Measurements from ENCODE around the gene LCE2C.
"Not testable (repeated sequence)": the region's sequence is repeated elsewhere in the genome, so short reads cannot be mapped to it uniquely, and the experiment has no call there.

LCE2C gene

GRCh38 chr1:152674983-152675382 is at the start of gene LCE2C:
Gene LCE2C (plus strand): TSS chr1:152675279. CDS start chr1:152676016, 737 bp downstream.
- DNase-seq = not testable (repeated sequence)

- DNase-seq = no peak
Observed at GRCh38 chr1:152626744-152627143, 48.3 kb upstream of the LCE2C start.

DNA sequence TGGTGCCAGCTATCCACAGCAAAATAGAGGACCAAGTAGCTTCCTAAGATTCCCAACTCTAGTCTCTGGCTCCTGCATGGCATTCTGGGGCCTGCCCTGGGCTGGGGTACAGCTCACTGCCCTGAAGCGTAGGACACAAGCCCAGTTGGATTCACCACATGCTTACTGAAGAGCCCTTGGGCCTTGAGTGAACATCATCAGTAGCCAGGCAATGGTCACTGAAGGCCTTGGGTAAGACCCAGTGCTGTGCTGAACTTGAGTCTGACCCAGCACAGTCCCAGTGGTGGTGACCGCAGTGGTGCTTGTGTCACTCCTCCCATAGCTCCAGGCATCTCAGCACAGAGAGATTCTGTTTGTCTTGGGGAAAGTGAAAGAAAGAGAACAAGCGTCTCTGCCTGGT is 44.5 kb upstream of the LCE2C start:
- DNase-seq = no peak

- no peak for DNase-seq
Observed at GRCh38 chr1:152640351-152640750, 34.7 kb upstream of the LCE2C start.

DNA sequence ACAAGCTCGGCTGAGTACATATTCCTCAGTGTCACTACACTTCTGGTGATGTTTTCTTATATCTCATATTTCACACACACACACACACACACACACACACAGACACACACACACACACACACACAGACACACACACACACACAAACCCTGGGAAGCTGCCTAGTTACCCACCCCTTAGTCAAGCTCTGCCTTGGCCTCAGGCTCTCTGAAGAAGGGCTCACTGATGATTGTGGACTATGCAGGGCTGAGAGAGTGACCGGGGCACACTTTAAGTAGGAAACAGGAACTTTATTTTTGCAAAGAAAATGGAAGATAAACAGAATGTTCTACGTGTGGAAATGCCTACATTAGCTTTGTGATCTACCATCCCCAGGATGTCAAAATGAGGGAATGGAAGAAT is 31.1 kb upstream of the LCE2C start:
- no peak for DNase-seq

GRCh38 chr1:152645146-152645545 is 29.9 kb upstream of the LCE2C start:
- no peak for DNase-seq

- no peak for DNase-seq
Observed at GRCh38 chr1:152646656-152647055, 28.4 kb upstream of the LCE2C start.

- DNase-seq = peak; percentile 54 to 86 (median 84)
Observed at GRCh38 chr1:152654110-152654509, 21.0 kb upstream of the LCE2C start.

- DNase-seq = no peak
Observed at GRCh38 chr1:152656459-152656858, 18.6 kb upstream of the LCE2C start.

DNA sequence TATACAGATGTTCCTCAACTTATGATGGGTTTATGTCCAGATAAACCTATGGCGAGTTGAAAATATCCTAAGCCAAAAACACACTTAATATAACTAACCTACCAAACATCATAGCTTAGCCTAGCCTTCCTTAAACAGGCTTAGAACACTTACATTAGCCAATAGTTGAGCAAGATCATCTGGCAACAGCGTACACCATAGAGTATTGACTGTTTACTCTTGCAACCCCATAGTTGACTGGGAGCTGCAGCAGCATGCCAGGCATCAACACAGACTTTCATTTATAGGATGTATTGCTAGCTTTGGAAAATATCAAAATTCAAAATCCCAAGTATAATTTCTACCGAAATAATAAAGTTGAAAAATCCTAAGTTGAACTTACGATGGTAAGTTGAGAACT is 17.4 kb upstream of the LCE2C start:
- DNase-seq = no peak

GRCh38 chr1:152658649-152659048 is 16.4 kb upstream of the LCE2C start:
- no peak for DNase-seq

- DNase-seq = no peak
Observed at GRCh38 chr1:152663098-152663497, 12.0 kb upstream of the LCE2C start, which contains the start of gene LCE2D. Gene LCE2D (plus strand): TSS chr1:152663380. CDS start chr1:152664106, 726 bp downstream.

DNA sequence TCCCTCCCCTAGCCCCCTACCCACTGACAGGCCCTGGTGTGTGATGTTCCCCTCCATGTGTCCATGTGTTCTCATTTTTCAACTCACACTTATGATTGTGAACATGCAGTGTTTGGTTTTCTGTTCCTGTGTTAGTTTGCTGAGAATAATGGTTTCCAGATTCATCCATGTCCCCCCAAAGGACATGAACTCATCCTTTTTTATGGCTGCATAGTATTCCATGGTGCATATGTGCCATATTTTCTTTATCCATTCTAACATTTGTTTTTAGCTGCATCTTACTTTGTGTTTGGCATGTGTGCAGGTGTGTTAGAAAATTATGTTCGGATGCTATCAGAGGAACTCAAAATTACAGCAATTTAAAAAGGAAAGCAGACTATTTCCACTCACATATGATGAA is 8.9 kb upstream of the LCE2C start:
- DNase-seq = not testable (repeated sequence)

DNA sequence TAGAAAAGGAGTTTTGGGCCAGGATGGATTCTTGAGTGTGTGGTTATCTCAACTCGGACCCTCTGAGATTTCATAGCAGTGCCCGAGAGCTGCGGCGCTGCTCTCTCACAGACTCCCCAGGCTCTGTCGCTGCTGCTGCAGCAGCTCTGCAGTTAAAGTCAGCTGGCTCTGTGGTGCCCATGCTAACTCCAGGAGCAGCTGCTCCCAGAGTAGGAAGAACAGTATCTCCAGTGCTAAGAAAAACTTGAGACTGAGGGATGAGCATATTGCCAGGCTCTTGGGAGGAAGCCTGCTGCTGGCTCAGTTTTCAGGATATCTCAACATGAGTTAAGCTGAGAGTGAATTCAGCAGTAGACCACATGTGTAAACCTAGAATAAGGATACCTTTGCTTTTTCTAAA is 7.4 kb upstream of the LCE2C start:
- DNase-seq = no peak

DNA sequence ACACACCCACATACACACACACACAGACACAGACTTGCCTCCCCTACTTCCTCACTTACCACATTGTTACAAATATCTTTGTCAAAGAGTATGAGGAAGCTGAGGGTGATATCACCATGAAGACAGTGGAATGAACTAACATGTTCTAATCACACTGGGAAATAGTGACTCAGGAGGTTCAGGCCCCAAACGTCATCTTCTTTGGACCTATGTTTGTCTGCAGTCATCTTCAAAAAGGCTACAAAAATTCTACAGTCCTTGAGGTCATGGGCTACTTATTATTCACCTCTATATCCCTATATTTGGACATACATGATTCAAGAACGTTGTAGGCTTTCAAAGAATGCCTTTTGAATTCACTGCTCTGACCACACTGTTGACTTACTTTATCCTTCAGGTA is 2.1 kb upstream of the LCE2C start:
- no peak for DNase-seq

DNA sequence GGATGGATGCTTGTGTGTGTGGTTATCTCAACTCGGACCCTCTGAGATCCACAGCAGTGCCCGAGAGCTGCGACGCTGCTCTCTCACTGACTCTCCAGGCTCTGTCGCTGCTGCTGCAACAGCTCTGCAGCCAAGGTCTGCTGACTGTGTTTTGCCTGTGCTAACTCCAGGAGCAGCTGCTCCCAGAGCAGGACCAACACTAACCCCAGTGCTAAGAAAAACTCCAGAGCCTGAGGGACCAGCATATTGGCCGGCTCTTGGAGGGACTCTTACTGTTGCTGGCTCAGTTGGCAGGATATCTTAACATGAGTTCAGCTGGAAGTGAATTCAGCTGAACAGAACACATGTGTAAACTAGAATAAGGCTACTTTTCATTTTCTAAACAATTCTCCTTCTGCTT is 4.4 kb downstream of the LCE2C start:
- DNase-seq = no peak

DNA sequence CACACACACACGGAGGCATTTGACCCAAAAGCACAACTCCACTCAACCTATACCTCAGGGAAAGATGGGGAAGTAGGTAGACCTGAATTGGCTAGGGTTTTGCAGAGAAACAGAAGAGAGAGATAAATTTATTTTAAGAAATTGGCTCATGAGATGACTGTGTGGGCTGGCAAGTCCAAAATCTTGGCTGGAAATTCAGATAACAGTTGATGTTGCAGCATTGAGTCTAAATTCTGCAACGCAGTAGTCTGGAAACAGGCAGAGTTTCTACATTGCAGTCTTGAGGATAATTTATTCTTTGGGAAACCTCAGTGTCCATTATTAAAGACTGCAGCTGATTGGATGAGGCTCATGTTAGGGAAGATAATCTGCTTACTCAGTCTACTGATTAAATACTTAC is 6.5 kb downstream of the LCE2C start:
- no peak for DNase-seq

DNA sequence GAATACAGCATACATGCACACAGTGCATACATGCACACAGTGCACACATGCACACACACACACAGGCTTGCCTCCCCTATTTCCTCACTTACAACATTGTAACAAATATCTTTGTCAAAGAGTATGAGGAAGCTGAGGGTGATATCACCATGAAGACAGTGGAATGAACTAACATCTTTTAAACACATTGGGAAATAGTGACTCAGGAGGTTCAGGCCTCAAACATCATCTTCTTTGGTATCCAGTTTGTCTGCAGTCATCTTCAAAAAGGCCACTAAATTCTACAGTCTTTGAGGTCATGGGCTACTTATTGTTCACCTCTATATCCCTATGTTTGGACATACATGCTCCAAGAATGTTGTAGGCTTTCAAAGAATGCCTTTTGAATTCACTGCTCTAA is 8.8 kb downstream of the LCE2C start:
- DNase-seq = no peak

GRCh38 chr1:152685823-152686222 is 10.7 kb downstream of the LCE2C start, which contains the start of gene LCE2B:
Gene LCE2B (plus strand): TSS chr1:152686123. CDS start chr1:152686844, 721 bp downstream.
- not testable (repeated sequence) for DNase-seq

DNA sequence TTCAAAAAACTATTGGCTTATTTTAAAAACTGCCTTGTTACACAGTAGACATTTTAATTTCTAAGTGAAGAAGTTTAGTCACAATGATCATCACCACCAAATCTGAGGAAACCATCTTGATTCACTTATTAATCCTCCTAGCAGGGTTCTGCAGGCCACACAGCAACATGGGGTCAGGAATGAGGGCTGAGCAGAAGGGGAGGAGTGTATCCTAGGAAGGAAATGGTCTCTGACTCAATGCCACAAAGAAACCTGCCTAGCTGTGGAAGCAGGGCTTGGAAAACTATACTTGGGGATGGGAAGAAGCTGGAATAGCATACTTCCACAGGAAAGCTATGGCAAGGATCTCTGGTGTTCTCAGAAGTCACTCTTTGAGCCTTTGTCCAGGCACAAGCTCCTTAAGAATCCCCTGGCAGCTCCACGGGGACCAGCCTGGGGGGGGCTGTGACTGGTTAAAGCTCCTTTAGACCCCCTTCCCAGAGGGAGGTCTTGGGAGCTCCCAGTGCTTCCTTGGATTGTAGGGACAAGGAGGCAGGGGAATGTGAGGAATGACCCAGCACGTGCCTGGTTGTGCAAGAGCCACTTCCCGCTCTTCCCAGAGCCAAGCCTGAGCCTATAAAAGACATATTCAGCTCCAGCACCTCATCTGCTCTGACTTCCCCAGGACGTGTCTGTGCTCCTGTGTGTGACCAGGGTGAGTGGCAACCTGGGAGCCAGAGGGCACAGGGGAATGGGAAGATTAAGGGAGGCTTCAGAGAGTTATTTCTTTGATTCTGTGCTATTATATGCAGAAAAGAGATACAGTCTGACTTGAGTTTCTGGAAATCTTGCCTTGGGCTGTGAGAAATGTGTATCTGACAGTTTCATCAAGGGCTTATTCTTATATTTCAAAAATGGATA is 22.9 kb downstream of the LCE2C start, which contains the start of gene LCE2A:
TSS of gene LCE2A (plus strand) at position 645 of the 900 bp plus-strand sequence. CDS start 557 bp downstream, outside the sequence.
- DNase-seq = no peak

DNA sequence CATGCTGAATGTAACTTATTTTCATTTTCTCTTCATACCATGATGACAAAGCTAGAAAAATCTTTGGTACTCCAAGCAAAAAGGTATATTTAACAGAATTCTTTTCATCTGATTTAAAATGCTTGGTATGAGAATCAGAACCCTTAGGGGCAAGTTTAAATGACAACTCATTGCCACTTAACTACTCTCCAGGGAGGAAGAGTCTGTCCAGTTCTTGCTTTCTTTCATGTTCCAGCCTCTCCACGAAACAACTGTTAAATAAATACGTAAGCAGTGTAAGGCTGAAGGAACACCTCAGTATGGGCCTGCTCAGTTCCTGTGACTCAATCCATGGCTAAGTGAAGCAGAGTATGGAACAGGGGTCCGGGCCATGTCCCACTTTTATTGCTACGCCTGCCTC is 24.7 kb downstream of the LCE2C start:
- no peak for DNase-seq

GRCh38 chr1:152707860-152708259 is 32.8 kb downstream of the LCE2C start, which contains the start of gene LCE4A:
Gene LCE4A (plus strand): TSS chr1:152708160. CDS start chr1:152709076, 916 bp downstream.
- no peak for DNase-seq

DNA sequence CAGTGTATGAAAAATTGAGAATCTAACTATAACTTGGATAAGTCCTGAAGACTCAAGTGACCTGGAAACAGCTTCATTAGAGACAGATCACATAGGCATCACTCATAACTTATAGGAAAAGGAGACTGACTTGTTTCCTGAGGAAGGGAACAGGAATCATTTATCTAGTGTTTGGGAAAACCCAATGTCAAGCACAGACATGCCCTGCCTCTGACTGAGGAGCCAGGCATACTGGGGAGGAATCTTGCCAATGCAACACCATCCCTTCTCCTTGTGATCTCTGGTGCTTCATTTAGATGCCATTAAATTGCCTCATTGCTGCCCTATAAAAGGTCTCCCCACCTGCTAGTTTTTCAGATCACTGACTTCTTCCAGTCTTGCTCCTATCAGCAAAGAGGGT is 43.2 kb downstream of the LCE2C start:
- no peak for DNase-seq

DNA sequence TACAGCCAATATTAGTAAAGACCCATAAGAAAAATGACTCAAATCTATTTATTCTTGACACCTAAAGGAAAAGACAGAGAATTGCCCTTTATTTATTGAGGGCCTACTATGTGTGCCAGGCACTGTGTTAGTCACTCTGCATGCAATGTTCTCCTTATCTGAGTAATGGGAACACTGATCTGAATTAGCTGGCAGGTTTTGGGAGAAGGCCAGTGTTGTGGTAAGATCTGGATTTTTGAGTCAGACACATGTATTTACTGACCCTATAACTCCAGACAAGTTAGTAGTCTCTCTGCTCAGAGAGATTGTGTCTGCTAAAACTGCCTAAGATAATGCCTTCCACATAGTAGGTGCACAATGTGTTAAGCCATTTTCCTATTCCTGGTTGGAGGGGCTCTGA is 50.2 kb downstream of the LCE2C start:
- no peak for DNase-seq

Data from NCI-H1417 (cell line).